Measurements from ENCODE around the gene CHST14. TPM values are rescaled to one million over a fixed set of nuclear protein-coding genes. Genes with fewer than 3 reads are reported as not detected.
A peak's percentile ranks its signal among the peaks of the same experiment; 100 is the strongest.

The CHST14 gene
- polyA plus RNA-seq, 2 of the 4 experiments (the other 2 are of a cell fraction) = 8.6 to 11.0 TPM

DNA sequence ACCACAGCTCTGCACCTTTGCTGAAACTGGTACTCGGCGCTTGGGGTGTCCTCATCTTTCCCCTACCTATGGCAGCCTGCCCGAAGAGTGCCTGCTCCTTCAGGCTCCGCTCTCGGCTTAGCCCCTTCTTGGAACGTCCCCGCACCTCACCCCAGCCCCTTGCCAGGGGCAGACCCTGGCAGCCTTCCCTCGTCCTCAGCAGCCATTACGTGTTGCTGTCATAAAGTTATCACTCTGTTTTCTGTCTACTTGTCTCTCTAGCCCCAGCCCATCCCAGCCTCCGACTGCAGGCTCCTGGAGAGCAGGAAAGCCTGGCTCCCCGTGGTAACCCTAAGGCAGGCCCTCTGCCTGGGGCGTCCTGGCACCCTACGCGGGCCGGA, 35.1 kb upstream of the CHST14 start:
- WGBS (ENCODE audit: missing lambda C conversion rate) = 74% methylated on average over 11 of the region's 15 CpGs
- TF ChIP-seq TFCP2L1 (CRISPR knock-in tag; IDR thresholded peaks at IDR 0.05) (no peak), PHF8 (IDR thresholded peaks at IDR 0.05; ENCODE audit: borderline replicate concordance, low read depth) (no peak), NPAS2 (CRISPR knock-in tag; IDR thresholded peaks at IDR 0.05; ENCODE audit: borderline replicate concordance) (no peak), HEYL (CRISPR knock-in tag; IDR thresholded peaks at IDR 0.05) (no peak)
- TF ChIP-seq, protein P1, sequence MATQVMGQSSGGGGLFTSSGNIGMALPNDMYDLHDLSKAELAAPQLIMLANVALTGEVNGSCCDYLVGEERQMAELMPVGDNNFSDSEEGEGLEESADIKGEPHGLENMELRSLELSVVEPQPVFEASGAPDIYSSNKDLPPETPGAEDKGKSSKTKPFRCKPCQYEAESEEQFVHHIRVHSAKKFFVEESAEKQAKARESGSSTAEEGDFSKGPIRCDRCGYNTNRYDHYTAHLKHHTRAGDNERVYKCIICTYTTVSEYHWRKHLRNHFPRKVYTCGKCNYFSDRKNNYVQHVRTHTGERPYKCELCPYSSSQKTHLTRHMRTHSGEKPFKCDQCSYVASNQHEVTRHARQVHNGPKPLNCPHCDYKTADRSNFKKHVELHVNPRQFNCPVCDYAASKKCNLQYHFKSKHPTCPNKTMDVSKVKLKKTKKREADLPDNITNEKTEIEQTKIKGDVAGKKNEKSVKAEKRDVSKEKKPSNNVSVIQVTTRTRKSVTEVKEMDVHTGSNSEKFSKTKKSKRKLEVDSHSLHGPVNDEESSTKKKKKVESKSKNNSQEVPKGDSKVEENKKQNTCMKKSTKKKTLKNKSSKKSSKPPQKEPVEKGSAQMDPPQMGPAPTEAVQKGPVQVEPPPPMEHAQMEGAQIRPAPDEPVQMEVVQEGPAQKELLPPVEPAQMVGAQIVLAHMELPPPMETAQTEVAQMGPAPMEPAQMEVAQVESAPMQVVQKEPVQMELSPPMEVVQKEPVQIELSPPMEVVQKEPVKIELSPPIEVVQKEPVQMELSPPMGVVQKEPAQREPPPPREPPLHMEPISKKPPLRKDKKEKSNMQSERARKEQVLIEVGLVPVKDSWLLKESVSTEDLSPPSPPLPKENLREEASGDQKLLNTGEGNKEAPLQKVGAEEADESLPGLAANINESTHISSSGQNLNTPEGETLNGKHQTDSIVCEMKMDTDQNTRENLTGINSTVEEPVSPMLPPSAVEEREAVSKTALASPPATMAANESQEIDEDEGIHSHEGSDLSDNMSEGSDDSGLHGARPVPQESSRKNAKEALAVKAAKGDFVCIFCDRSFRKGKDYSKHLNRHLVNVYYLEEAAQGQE (IDR thresholded peaks at IDR 0.05) = no peak
- peak overlapping the region; percentile 64 for H3K4me2 ChIP-seq
- FAIRE-seq = no peak
- peak overlapping the region; percentile 23 to 81; a peak in 5 of 6 replicates for H3K27ac ChIP-seq
- ChIA-PET POLR2A (no interaction called here), CTCF (interaction anchor here (1.1 kb wide), 2 partner anchors 15 to 72 kb away, joined by 3 to 4 read pairs; no protein-coding TSS in a partner anchor)
- no peak for DNase-seq (ENCODE audit: low read depth in 1 of 2, low spot score in 1 of 2)
- ATAC-seq = no peak
- H3K4me1 ChIP-seq = peaks cover 20% of the 10 kb centered on the region; the same call in 1 of the 3 replicates
- no peaks in the 10 kb centered on the region for H3K9me3 ChIP-seq
- H3K4me3 ChIP-seq = peak overlapping the region; percentile 25; the same call in 2 of the 3 replicates

DNA sequence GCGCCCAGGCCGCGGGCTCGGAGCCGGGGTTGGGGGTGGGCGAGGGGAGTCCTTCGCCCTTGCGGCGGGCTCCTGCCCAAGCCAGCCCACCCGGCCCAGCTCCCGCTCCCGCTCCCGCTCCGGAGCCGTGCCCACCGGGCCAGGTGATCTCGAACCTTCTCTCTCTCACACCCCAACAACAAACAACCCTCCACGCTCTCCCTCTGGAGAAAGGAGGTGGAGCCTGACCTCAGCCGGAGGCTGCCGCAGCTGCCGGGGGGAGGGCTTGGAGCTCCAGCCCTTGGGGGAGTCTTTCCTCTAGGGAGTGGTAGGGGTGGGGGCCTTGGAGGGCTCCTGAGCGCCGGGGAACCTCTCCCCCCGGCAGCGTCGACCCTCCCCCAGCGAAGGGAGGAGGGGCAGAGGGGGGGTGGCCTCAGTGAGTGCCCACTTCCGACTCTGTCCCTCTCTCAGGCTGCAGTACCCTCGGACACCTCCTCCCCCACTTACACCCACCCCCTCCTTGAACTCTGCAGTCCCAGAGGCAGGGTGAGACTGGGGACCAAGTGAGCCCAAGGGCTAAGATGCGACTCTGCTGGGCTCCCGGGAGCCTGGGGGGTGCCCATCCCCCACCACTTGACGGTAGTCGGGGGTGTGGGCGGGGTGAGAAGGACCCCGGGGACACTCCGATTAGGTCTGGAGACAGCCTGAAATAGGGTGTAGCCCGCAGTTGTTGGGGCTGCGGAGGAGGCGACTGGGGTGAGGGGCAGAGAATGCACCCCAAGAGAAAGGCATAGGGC, 34.5 kb upstream of the CHST14 start:
- DNase-seq (ENCODE audit: low read depth in 1 of 2, low spot score in 1 of 2) (no peak), ATAC-seq (no peak), FAIRE-seq (no peak)
- no peaks in the 10 kb centered on the region for H3K9me3 ChIP-seq
- 56% methylated on average over 6 of the region's 39 CpGs for WGBS (ENCODE audit: missing lambda C conversion rate)
- H3K27ac ChIP-seq = peak overlapping the region; percentile 23 to 81; a peak in 5 of 6 replicates
- peaks cover 20% of the 10 kb centered on the region; the same call in 1 of the 3 replicates for H3K4me1 ChIP-seq
- ChIA-PET CTCF (interaction anchor here (1.0 to 1.6 kb wide), 4 partner anchors 14 to 71 kb away, joined by 3 to 4 read pairs (median 4); no protein-coding TSS in a partner anchor), POLR2A (no interaction called here)
- TF ChIP-seq, protein P2, sequence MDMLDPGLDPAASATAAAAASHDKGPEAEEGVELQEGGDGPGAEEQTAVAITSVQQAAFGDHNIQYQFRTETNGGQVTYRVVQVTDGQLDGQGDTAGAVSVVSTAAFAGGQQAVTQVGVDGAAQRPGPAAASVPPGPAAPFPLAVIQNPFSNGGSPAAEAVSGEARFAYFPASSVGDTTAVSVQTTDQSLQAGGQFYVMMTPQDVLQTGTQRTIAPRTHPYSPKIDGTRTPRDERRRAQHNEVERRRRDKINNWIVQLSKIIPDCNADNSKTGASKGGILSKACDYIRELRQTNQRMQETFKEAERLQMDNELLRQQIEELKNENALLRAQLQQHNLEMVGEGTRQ (IDR thresholded peaks at IDR 0.05) = no peak
- TF ChIP-seq NR3C1 (IDR thresholded peaks at IDR 0.05) (no peak), RAD21 (conservative IDR thresholded peaks at IDR 0.05 in 1 of 2, IDR thresholded peaks at IDR 0.05 in 1 of 2) (no peak), FOSL2 (IDR thresholded peaks at IDR 0.05) (no peak), FOSL2 (CRISPR knock-in tag; IDR thresholded peaks at IDR 0.05) (no peak), ZC3H11A (IDR thresholded peaks at IDR 0.05) (no peak)
- H3K4me3 ChIP-seq = peak overlapping the region; percentile 25
- peak overlapping the region; percentile 64 for H3K4me2 ChIP-seq

DNA sequence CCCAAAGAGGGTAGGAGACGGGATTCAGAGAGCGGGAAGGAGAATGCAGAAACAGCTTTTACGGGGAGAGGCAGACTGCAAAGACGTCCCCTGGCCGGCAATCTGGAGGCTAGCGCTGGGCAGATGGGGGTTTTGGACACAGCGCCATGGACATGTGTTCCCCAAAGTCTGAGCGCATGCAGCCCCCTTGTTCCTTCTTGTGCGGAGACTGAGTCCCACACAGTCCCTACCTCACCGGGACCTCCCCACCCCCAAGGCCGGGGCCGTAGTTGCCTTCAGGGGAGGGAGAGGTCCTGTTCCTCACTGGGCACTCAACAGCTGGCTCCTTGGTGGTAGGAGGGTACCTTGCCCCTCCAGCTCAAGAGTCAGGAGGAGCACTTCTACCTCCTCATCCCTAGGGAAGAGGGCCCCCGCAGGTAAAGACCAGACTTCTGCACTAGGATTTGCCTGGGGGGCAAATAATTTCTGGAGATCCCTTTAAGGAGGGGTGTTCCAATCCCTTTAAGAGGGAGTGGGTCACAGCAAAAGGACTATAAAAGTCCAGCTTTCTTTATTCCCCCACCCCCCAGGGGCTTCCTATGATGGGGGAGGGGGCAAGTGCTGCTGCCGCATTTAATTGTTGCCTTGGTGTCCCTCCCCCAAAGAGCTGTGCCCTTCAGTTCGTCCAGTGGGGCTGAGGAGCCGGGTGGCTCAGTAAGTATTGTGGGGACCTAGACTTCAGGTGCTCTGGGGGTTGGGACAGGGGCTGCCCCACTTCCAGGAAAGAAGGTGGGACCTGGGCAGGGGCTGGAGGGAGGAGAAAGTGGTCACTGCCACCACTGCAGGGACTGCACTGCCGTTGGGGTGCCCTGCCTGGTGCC, 33.7 kb upstream of the CHST14 start:
- no peak for TF ChIP-seq TFCP2L1 (CRISPR knock-in tag; IDR thresholded peaks at IDR 0.05)
- no peak for TF ChIP-seq CBX2 (IDR thresholded peaks at IDR 0.05; ENCODE audit: borderline replicate concordance, low read depth)
- no peak for TF ChIP-seq RNF2 (IDR thresholded peaks at IDR 0.05; ENCODE audit: borderline replicate concordance, low read depth)
- no peak for TF ChIP-seq GATA3 (IDR thresholded peaks at IDR 0.05; ENCODE audit: borderline replicate concordance)
- no peak for TF ChIP-seq HOXB5 (CRISPR knock-in tag; IDR thresholded peaks at IDR 0.05)
- TF ChIP-seq, protein P1 (IDR thresholded peaks at IDR 0.05) = no peak
- no peak for TF ChIP-seq CHD4 (IDR thresholded peaks at IDR 0.05; ENCODE audit: borderline replicate concordance)
- no peak for TF ChIP-seq JUN (IDR thresholded peaks at IDR 0.05)
- TF ChIP-seq NR3C1 (IDR thresholded peaks at IDR 0.05) = no peak
- no peak for TF ChIP-seq RFX5 (IDR thresholded peaks at IDR 0.05)
- TF ChIP-seq HOXA7 (CRISPR knock-in tag; IDR thresholded peaks at IDR 0.05) = no peak
- TF ChIP-seq SREBF2 (IDR thresholded peaks at IDR 0.05) = no peak
- no peak for FAIRE-seq
- Histone ChIP-seq H3K9me3 (no peaks in the 10 kb centered on the region), H3K27ac (peak overlapping the region in 1 of 2 experiments; percentile 81; a peak in 2 of 6 replicates), H3K4me2 (peak overlapping the region; percentile 64), H3K4me3 (peak overlapping the region; percentile 25; the same call in 2 of the 3 replicates), H3K4me1 (peaks cover 21% of the 10 kb centered on the region; the same call in 1 of the 3 replicates)
- ChIA-PET CTCF (interaction anchor here (1.0 to 1.6 kb wide), 3 partner anchors 15 to 117 kb away, joined by 3 to 4 read pairs (median 3); no protein-coding TSS in a partner anchor), POLR2A (no interaction called here)
- WGBS (ENCODE audit: missing lambda C conversion rate) = 64% methylated on average over 11 of the region's 17 CpGs
- no peak for DNase-seq (ENCODE audit: low read depth in 1 of 2, low spot score in 1 of 2)
- ATAC-seq = no peak
